ENCODE data around the gene OR13A1.
"Not testable (repeated sequence)": the region's sequence is repeated elsewhere in the genome, so short reads cannot be mapped to it uniquely, and the experiment has no call there.

OR13A1 gene

DNA sequence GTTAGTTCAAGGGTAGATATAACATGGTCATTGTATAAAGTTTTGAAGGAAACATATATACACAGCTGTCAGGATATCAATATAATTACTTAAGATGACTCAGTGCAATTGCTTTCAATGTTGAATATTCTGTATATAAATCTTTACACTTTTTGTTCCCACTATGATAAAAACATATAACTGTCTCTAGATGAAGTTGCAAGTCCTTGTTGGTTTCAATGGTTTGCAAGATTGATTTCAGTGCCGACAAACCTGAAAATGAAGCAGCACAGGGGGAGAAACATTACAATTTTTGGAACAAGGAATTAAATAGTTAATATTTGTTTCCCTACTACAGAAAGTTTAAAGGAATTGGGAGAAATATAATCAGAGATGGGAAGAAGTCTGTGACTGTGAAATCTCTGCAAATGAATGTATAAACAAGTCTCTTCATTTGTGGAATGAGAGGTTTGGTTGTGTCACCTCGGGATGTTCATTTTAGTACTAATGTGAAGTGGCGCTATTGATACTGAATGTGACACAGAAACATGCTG lies 54.1 kb downstream of the OR13A1 start:
- Histone ChIP-seq H3K9me3 (ENCODE audit: control insufficient read depth, insufficient read depth, low read length) (peaks cover 2% of the 10 kb centered on the region; the same call in 1 of the 2 replicates), H3K36me3 (ENCODE audit: insufficient read depth, low read length) (no peaks in the 10 kb centered on the region), H3K9ac (ENCODE audit: low read depth, low read length) (no peak overlapping the region), H3K4me1 (ENCODE audit: insufficient read depth, low read length) (no peaks in the 10 kb centered on the region)

DNA sequence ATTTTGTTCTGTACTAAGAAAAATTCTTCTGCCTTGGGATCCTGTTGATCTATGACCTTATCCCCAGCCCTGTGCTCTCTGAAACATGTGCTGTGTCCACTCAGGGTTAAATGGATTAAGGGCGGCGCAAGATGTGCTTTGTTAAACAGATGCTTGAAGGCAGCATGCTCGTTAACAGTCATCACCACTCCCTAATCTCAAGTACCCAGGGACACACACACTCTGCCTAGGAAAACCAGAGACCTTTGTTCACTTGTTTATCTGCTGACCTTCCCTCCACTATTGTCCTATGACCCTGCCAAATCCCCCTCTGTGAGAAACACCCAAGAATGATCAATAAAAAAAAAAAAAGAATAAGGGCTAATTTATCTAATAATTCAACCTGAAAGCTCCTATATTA lies 54.8 kb downstream of the OR13A1 start:
- H3K36me3 ChIP-seq (ENCODE audit: insufficient read depth, low read length); H3K9ac ChIP-seq (ENCODE audit: low read depth, low read length); H3K9me3 ChIP-seq (ENCODE audit: control insufficient read depth, insufficient read depth, low read length); H3K4me1 ChIP-seq (ENCODE audit: insufficient read depth, low read length): not testable (repeated sequence)

DNA sequence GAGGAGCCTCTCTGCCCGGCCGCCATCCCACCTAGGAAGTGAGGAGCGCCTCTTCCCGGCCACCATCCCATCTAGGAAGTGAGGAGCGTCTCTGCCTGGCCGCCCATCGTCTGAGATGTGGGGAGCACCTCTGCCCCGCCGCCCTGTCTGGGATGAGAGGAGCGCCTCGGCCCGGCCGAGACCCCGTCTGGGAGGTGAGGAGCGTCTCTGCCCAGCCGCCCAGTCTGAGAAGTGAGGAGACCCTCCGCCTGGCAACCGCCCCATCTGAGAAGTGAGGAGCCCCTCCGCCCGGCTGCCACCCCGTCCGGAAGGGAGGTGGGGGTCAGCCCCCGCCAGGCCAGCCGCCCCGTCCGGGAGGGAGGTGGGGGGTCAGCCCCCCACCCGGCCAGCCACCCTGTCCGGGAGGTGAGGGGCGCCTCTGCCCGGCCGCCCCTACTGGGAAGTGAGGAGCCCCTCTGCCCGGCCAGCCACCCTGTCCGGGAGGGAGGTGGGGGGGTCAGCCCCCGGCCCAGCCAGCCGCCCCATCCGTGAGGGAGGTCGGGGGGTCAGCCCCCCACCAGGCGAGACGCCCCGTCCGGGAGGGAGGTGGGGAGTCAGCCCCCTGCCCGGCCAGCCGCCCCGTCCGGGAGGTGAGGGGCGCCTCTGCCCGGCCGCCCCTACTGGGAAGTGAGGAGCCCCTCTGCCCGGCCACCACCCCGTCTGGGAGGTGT lies 55.5 kb downstream of the OR13A1 start:
- H3K4me1 ChIP-seq (ENCODE audit: insufficient read depth, low read length); H3K9ac ChIP-seq (ENCODE audit: low read depth, low read length); H3K36me3 ChIP-seq (ENCODE audit: insufficient read depth, low read length); H3K9me3 ChIP-seq (ENCODE audit: control insufficient read depth, insufficient read depth, low read length): not testable (repeated sequence)

DNA sequence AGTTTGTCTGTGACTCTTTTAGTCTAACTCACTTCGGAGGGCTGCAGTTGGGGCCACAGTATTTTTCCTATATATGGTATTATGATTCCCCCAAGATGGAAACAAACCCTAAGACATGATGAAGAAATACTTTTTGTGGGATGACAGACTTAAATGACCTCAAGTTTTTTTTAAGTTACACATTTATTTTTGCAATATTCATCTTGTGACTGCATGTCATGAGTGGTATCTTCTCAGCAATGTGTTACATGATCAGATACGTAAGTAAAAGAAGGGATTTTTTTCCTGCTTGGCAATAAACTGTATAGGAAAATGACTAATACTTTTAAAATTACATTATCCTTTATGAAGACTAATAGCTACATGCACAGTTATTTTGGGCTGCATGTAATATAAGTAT lies 57.8 kb downstream of the OR13A1 start:
- no peak overlapping the region for H3K9ac ChIP-seq (ENCODE audit: low read depth, low read length)

DNA sequence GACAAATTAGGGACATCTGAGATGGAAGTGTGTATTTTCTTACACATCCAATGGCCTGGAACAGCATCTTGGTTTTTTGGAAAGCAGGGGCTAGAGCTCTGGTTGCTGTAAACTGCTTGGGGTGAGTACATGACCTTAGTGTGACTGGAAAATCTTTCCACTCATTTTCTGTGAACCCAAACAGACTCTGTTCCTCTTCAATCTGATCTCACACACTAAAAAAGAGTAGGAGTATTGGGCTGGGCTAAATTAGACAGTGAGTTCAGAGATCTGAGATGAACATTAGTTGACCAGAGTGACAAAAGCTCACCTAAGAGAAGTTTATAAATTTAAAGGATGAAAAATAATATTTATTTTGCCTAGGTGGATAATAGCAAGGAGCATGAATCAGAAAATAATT lies 59.2 kb downstream of the OR13A1 start:
- Histone ChIP-seq H3K9ac (ENCODE audit: low read depth, low read length) (no peak overlapping the region), H3K9me3 (ENCODE audit: control insufficient read depth, insufficient read depth, low read length) (0 out of 2 replicates have a peak, but pooled peaks cover under 1% of the 10 kb centered on the region), H3K4me1 (ENCODE audit: insufficient read depth, low read length) (no peaks in the 10 kb centered on the region), H3K36me3 (ENCODE audit: insufficient read depth, low read length) (no peaks in the 10 kb centered on the region)

More for the DNA sequence above, 57.8 kb downstream of the OR13A1 start:
- H3K36me3 ChIP-seq (ENCODE audit: insufficient read depth, low read length), result no peaks in the 10 kb centered on the region
- H3K4me1 ChIP-seq (ENCODE audit: insufficient read depth, low read length), result no peaks in the 10 kb centered on the region
- no peaks in the 10 kb centered on the region for H3K9me3 ChIP-seq (ENCODE audit: control insufficient read depth, insufficient read depth, low read length)

DNA sequence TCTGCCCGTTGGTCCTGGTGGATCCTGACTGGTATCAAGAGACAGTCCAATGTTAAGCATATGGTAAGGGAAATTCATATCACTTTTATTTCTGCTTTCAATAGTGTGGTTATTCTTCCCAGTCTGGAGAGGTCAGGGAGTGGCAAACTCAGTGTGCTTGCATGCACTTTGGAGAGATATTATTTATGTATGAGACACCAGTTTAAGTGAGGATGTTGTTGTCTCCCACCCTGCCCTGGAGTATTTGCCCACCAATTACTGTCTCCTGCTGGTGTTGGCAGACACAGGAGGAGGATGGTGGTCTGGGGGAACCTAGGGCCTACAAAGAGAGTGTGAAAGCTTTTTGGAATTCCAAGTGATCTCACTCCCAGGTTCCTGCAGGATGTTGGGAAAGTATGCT lies 59.7 kb downstream of the OR13A1 start:
- no peaks in the 10 kb centered on the region for H3K4me1 ChIP-seq (ENCODE audit: insufficient read depth, low read length)
- no peaks in the 10 kb centered on the region for H3K36me3 ChIP-seq (ENCODE audit: insufficient read depth, low read length)
- peaks cover 4% of the 10 kb centered on the region; the same call in 1 of the 2 replicates for H3K9me3 ChIP-seq (ENCODE audit: control insufficient read depth, insufficient read depth, low read length)
- H3K9ac ChIP-seq (ENCODE audit: low read depth, low read length), result no peak overlapping the region

DNA sequence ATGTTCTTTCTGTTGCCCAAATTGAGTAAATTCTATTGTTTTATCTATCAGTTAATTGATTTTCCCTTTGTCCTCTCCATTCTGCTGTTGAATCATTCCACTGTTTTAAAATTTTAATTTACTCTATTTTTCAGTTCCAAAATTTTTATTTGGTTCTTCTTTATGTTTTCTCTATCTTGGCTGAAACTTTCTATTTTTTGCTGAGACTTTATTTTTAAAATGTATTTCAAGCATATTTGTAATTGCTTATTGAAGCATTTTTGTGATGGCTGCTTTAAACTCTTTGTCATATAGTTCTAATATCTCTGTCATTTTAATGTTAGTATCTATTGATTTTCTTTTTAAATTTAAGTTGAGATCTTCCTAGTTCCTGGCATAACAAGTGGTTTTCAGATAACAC lies 60.5 kb downstream of the OR13A1 start:
- Histone ChIP-seq H3K9me3 (ENCODE audit: control insufficient read depth, insufficient read depth, low read length) (peaks cover 4% of the 10 kb centered on the region; the same call in 1 of the 2 replicates), H3K4me1 (ENCODE audit: insufficient read depth, low read length) (no peaks in the 10 kb centered on the region), H3K9ac (ENCODE audit: low read depth, low read length) (no peak overlapping the region)

DNA sequence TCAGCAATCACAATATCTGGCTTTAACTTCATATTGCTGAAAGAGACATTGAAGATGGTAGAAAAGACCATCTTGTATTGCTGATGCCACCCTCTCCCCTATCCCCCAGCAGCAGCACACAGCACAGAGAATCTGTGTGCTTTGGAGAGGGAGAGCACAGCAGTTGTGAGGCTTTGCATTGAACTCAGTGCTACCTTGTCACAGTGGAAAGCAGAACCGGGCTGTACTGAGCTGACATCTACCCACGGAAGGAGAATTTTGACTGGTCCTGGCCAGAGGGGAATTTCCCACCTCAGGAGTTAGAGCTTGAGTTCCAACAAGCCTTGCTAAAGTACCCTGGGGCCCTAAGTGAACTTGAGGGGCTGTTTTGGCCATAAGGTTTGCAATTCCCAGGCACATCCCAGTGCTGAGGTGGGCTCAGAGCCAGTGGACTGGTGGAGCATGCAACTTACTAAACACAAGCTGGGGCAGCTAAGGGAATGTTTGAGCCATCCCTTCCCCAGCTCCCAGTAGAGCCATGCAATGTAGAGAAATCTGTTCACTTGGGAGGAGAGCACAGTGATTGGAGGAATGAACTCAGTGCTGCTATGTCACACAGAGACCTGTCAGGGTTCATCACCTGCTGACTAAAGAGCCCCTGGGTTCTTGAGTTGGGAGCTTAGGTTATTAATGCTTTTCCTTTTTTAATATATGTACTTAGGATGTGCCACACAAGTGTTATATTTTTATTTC lies 62.1 kb downstream of the OR13A1 start:
- no peaks in the 10 kb centered on the region for H3K4me1 ChIP-seq (ENCODE audit: insufficient read depth, low read length)
- H3K9me3 ChIP-seq (ENCODE audit: control insufficient read depth, insufficient read depth, low read length), result peaks cover 4% of the 10 kb centered on the region; the same call in 1 of the 2 replicates
- no peaks in the 10 kb centered on the region for H3K36me3 ChIP-seq (ENCODE audit: insufficient read depth, low read length)
- no peak overlapping the region for H3K9ac ChIP-seq (ENCODE audit: low read depth, low read length)

More for the DNA sequence above, 60.5 kb downstream of the OR13A1 start:
- H3K36me3 ChIP-seq (ENCODE audit: insufficient read depth, low read length), result no peaks in the 10 kb centered on the region

All from ES-I3 (cell line).